ENCODE data around the gene SLCO4C1.

SLCO4C1 gene

GRCh38 chr5:102241809-102242421, 54.2 kb downstream of the SLCO4C1 start:
- no peak overlapping the region for H3K27ac Mint-ChIP-seq (ENCODE audit: low read depth)
- no peak overlapping the region for H3K4me3 Mint-ChIP-seq
- no peaks in the 10 kb centered on the region for H3K9me3 Mint-ChIP-seq
- H3K27me3 Mint-ChIP-seq: no peaks in the 10 kb centered on the region
- H3K4me1 Mint-ChIP-seq: no peaks in the 10 kb centered on the region
- DNase-seq (ENCODE audit: low spot score in 2 of 2): no peak
- H3K36me3 Mint-ChIP-seq (ENCODE audit: insufficient read depth): peaks cover 1% of the 10 kb centered on the region
- no peak for ATAC-seq (replicated peaks; ENCODE audit: extremely low read depth, poor library complexity, severe bottlenecking)

GRCh38 chr5:102231693-102232619, 64.1 kb downstream of the SLCO4C1 start:
- DNase-seq (ENCODE audit: low spot score in 2 of 2) (no peak), ATAC-seq (replicated peaks; ENCODE audit: extremely low read depth, poor library complexity, severe bottlenecking) (no peak)
- Mint-ChIP-seq H3K4me1 (peaks cover 15% of the 10 kb centered on the region), H3K9me3 (no peaks in the 10 kb centered on the region), H3K4me3 (no peak overlapping the region), H3K27me3 (no peaks in the 10 kb centered on the region), H3K27ac (ENCODE audit: low read depth) (no peak overlapping the region), H3K36me3 (ENCODE audit: insufficient read depth) (no peaks in the 10 kb centered on the region)

- Mint-ChIP-seq H3K4me1 (peaks cover 15% of the 10 kb centered on the region), H3K9me3 (no peaks in the 10 kb centered on the region), H3K36me3 (ENCODE audit: insufficient read depth) (no peaks in the 10 kb centered on the region), H3K27me3 (no peaks in the 10 kb centered on the region), H3K4me3 (no peak overlapping the region), H3K27ac (ENCODE audit: low read depth) (no peak overlapping the region)
- DNase-seq (ENCODE audit: low spot score in 2 of 2): no peak
- no peak for ATAC-seq (replicated peaks; ENCODE audit: extremely low read depth, poor library complexity, severe bottlenecking)
Observed at GRCh38 chr5:102229685-102230084, 66.4 kb downstream of the SLCO4C1 start.

- ATAC-seq (replicated peaks; ENCODE audit: extremely low read depth, poor library complexity, severe bottlenecking): no peak
- DNase-seq (ENCODE audit: low spot score in 2 of 2): no peak
- Mint-ChIP-seq H3K9me3 (no peaks in the 10 kb centered on the region), H3K4me1 (peaks cover 9% of the 10 kb centered on the region), H3K4me3 (no peak overlapping the region), H3K27me3 (peaks cover 1% of the 10 kb centered on the region), H3K27ac (ENCODE audit: low read depth) (no peak overlapping the region), H3K36me3 (ENCODE audit: insufficient read depth) (no peaks in the 10 kb centered on the region)
Observed at GRCh38 chr5:102226321-102226720, 69.8 kb downstream of the SLCO4C1 start.

- Mint-ChIP-seq H3K9me3 (no peaks in the 10 kb centered on the region), H3K36me3 (ENCODE audit: insufficient read depth) (no peaks in the 10 kb centered on the region), H3K4me1 (no peaks in the 10 kb centered on the region), H3K27ac (ENCODE audit: low read depth) (no peak overlapping the region), H3K27me3 (peaks cover 12% of the 10 kb centered on the region), H3K4me3 (no peak overlapping the region)
- DNase-seq (ENCODE audit: low spot score in 2 of 2) (no peak), ATAC-seq (replicated peaks; ENCODE audit: extremely low read depth, poor library complexity, severe bottlenecking) (no peak)
Observed at GRCh38 chr5:102223542-102224477, 72.3 kb downstream of the SLCO4C1 start.

GRCh38 chr5:102222772-102223171, 73.3 kb downstream of the SLCO4C1 start:
- DNase-seq (ENCODE audit: low spot score in 2 of 2): no peak
- no peaks in the 10 kb centered on the region for H3K9me3 Mint-ChIP-seq
- no peaks in the 10 kb centered on the region for H3K4me1 Mint-ChIP-seq
- H3K4me3 Mint-ChIP-seq: no peak overlapping the region
- peaks cover 12% of the 10 kb centered on the region for H3K27me3 Mint-ChIP-seq
- no peaks in the 10 kb centered on the region for H3K36me3 Mint-ChIP-seq (ENCODE audit: insufficient read depth)
- ATAC-seq (replicated peaks; ENCODE audit: extremely low read depth, poor library complexity, severe bottlenecking): no peak
- no peak overlapping the region for H3K27ac Mint-ChIP-seq (ENCODE audit: low read depth)

GRCh38 chr5:102221949-102222348, 74.1 kb downstream of the SLCO4C1 start:
- no peak overlapping the region for H3K4me3 Mint-ChIP-seq
- DNase-seq (ENCODE audit: low spot score in 2 of 2) (no peak), ATAC-seq (replicated peaks; ENCODE audit: extremely low read depth, poor library complexity, severe bottlenecking) (no peak)
- no peaks in the 10 kb centered on the region for H3K9me3 Mint-ChIP-seq
- no peaks in the 10 kb centered on the region for H3K36me3 Mint-ChIP-seq (ENCODE audit: insufficient read depth)
- H3K27me3 Mint-ChIP-seq: peaks cover 12% of the 10 kb centered on the region
- no peaks in the 10 kb centered on the region for H3K4me1 Mint-ChIP-seq
- H3K27ac Mint-ChIP-seq (ENCODE audit: low read depth): no peak overlapping the region

GRCh38 chr5:102218159-102218558, 77.9 kb downstream of the SLCO4C1 start:
- H3K27me3 Mint-ChIP-seq: peaks cover 18% of the 10 kb centered on the region
- H3K9me3 Mint-ChIP-seq: no peaks in the 10 kb centered on the region
- H3K4me3 Mint-ChIP-seq: no peak overlapping the region
- no peak overlapping the region for H3K27ac Mint-ChIP-seq (ENCODE audit: low read depth)
- ATAC-seq (replicated peaks; ENCODE audit: extremely low read depth, poor library complexity, severe bottlenecking): no peak
- no peaks in the 10 kb centered on the region for H3K36me3 Mint-ChIP-seq (ENCODE audit: insufficient read depth)
- no peak for DNase-seq (ENCODE audit: low spot score in 2 of 2)
- no peaks in the 10 kb centered on the region for H3K4me1 Mint-ChIP-seq

GRCh38 chr5:102216678-102217077, 79.4 kb downstream of the SLCO4C1 start:
- H3K4me1 Mint-ChIP-seq: no peaks in the 10 kb centered on the region
- H3K27me3 Mint-ChIP-seq: peaks cover 18% of the 10 kb centered on the region
- H3K27ac Mint-ChIP-seq (ENCODE audit: low read depth): no peak overlapping the region
- DNase-seq (ENCODE audit: low spot score in 2 of 2) (no peak), ATAC-seq (replicated peaks; ENCODE audit: extremely low read depth, poor library complexity, severe bottlenecking) (no peak)
- no peak overlapping the region for H3K4me3 Mint-ChIP-seq
- no peaks in the 10 kb centered on the region for H3K36me3 Mint-ChIP-seq (ENCODE audit: insufficient read depth)
- no peaks in the 10 kb centered on the region for H3K9me3 Mint-ChIP-seq

- no peak overlapping the region for H3K27ac Mint-ChIP-seq (ENCODE audit: low read depth)
- no peaks in the 10 kb centered on the region for H3K36me3 Mint-ChIP-seq (ENCODE audit: insufficient read depth)
- no peak overlapping the region for H3K4me3 Mint-ChIP-seq
- H3K9me3 Mint-ChIP-seq: no peaks in the 10 kb centered on the region
- DNase-seq (ENCODE audit: low spot score in 2 of 2) (no peak), ATAC-seq (replicated peaks; ENCODE audit: extremely low read depth, poor library complexity, severe bottlenecking) (no peak)
- no peaks in the 10 kb centered on the region for H3K4me1 Mint-ChIP-seq
- H3K27me3 Mint-ChIP-seq: peaks cover 3% of the 10 kb centered on the region
Observed at GRCh38 chr5:102211165-102211564, 84.9 kb downstream of the SLCO4C1 start.

- no peaks in the 10 kb centered on the region for H3K4me1 Mint-ChIP-seq
- no peak for ATAC-seq (replicated peaks; ENCODE audit: extremely low read depth, poor library complexity, severe bottlenecking)
- H3K36me3 Mint-ChIP-seq (ENCODE audit: insufficient read depth): no peaks in the 10 kb centered on the region
- no peaks in the 10 kb centered on the region for H3K9me3 Mint-ChIP-seq
- no peak overlapping the region for H3K4me3 Mint-ChIP-seq
- DNase-seq (ENCODE audit: low spot score in 2 of 2): no peak
- peaks cover 48% of the 10 kb centered on the region for H3K27me3 Mint-ChIP-seq
- no peak overlapping the region for H3K27ac Mint-ChIP-seq (ENCODE audit: low read depth)
Observed at GRCh38 chr5:102200861-102201260, 95.2 kb downstream of the SLCO4C1 start.

- Mint-ChIP-seq H3K27me3 (peaks cover 15% of the 10 kb centered on the region), H3K27ac (ENCODE audit: low read depth) (no peak overlapping the region), H3K4me1 (no peaks in the 10 kb centered on the region), H3K9me3 (peaks cover 8% of the 10 kb centered on the region), H3K4me3 (no peak overlapping the region), H3K36me3 (ENCODE audit: insufficient read depth) (no peaks in the 10 kb centered on the region)
- no peak for DNase-seq (ENCODE audit: low spot score in 2 of 2)
- ATAC-seq (replicated peaks; ENCODE audit: extremely low read depth, poor library complexity, severe bottlenecking): no peak
Observed at GRCh38 chr5:102196481-102196880, 99.6 kb downstream of the SLCO4C1 start.
